Measurements from ENCODE around the gene C1orf21. TPM values are rescaled to one million over a fixed set of nuclear protein-coding genes. Genes with fewer than 3 reads are reported as not detected.

The C1orf21 gene
- total and polyA plus RNA-seq, 2 donors (not counting 1 experiment from before 2014, with no cell fraction given), result 53.0 to 95.4 TPM

GRCh38 chr1:184445997-184446396 is 59.2 kb downstream of the C1orf21 start:
- H3K9ac ChIP-seq (ENCODE audit: insufficient read depth, low read length), result no peak overlapping the region
- H3K4me3 ChIP-seq (replicated peaks in 1 of 4; ENCODE audit: control extremely low read depth in 1 of 4, insufficient read depth in 1 of 4, low read depth in 3 of 4, low read length in 4 of 4), result no peak overlapping the region
- no peak overlapping the region for H2AFZ ChIP-seq (ENCODE audit: low read length)
- H4K20me1 ChIP-seq (ENCODE audit: control insufficient read depth, extremely low read depth, insufficient read depth, low read length), result no peaks in the 10 kb centered on the region
- H3K4me1 ChIP-seq (ENCODE audit: control insufficient read depth, extremely low read depth, insufficient read depth, low read length), result no peaks in the 10 kb centered on the region
- no peaks in the 10 kb centered on the region for H3K36me3 ChIP-seq (ENCODE audit: control insufficient read depth, insufficient read depth, low read length)
- H3K4me2 ChIP-seq (ENCODE audit: extremely low read depth, insufficient read depth, low read length), result no peak overlapping the region
- TF ChIP-seq CTCF (conservative IDR thresholded peaks at IDR 0.05 in 1 of 2, IDR thresholded peaks at IDR 0.05 in 1 of 2; ENCODE audit: low read depth in 1 of 2, low read length in 2 of 2) (no peak), EZH2 (IDR thresholded peaks at IDR 0.05; ENCODE audit: low read length, missing control alignments) (no peak)
- no peaks in the 10 kb centered on the region for H3K9me3 ChIP-seq (ENCODE audit: control insufficient read depth, insufficient read depth, low read depth, low read length)
- H3K27ac ChIP-seq (ENCODE audit: insufficient read depth, low read length), result no peak overlapping the region
- DNase-seq (ENCODE audit: low read depth in 2 of 2), result no peak
- peaks cover 16% of the 10 kb centered on the region for H3K79me2 ChIP-seq (ENCODE audit: control insufficient read depth, insufficient read depth, low read length)
- no peaks in the 10 kb centered on the region for H3K27me3 ChIP-seq (ENCODE audit: control insufficient read depth, insufficient read depth, low read length)

- Histone ChIP-seq H3K4me1 (ENCODE audit: control insufficient read depth, extremely low read depth, insufficient read depth, low read length) (no peaks in the 10 kb centered on the region), H4K20me1 (ENCODE audit: control insufficient read depth, extremely low read depth, insufficient read depth, low read length) (no peaks in the 10 kb centered on the region), H3K9me3 (ENCODE audit: control insufficient read depth, insufficient read depth, low read depth, low read length) (no peaks in the 10 kb centered on the region), H3K4me3 (replicated peaks in 1 of 4; ENCODE audit: control extremely low read depth in 1 of 4, insufficient read depth in 1 of 4, low read depth in 3 of 4, low read length in 4 of 4) (no peak overlapping the region), H3K79me2 (ENCODE audit: control insufficient read depth, insufficient read depth, low read length) (peaks cover 16% of the 10 kb centered on the region), H3K27ac (ENCODE audit: insufficient read depth, low read length) (no peak overlapping the region), H3K4me2 (ENCODE audit: extremely low read depth, insufficient read depth, low read length) (no peak overlapping the region), H2AFZ (ENCODE audit: low read length) (no peak overlapping the region), H3K27me3 (ENCODE audit: control insufficient read depth, insufficient read depth, low read length) (no peaks in the 10 kb centered on the region), H3K36me3 (ENCODE audit: control insufficient read depth, insufficient read depth, low read length) (no peaks in the 10 kb centered on the region), H3K9ac (ENCODE audit: insufficient read depth, low read length) (no peak overlapping the region)
- no peak for DNase-seq (ENCODE audit: low read depth in 2 of 2)
- TF ChIP-seq EZH2 (IDR thresholded peaks at IDR 0.05; ENCODE audit: low read length, missing control alignments) (no peak), CTCF (conservative IDR thresholded peaks at IDR 0.05 in 1 of 2, IDR thresholded peaks at IDR 0.05 in 1 of 2; ENCODE audit: low read depth in 1 of 2, low read length in 2 of 2) (no peak)
Observed at GRCh38 chr1:184447651-184448185, 60.9 kb downstream of the C1orf21 start.

GRCh38 chr1:184449916-184450315 is 63.1 kb downstream of the C1orf21 start:
- peaks cover 12% of the 10 kb centered on the region for H3K79me2 ChIP-seq (ENCODE audit: control insufficient read depth, insufficient read depth, low read length)
- no peak overlapping the region for H3K27ac ChIP-seq (ENCODE audit: insufficient read depth, low read length)
- no peak for DNase-seq (ENCODE audit: low read depth in 2 of 2)
- no peaks in the 10 kb centered on the region for H3K27me3 ChIP-seq (ENCODE audit: control insufficient read depth, insufficient read depth, low read length)
- H3K4me2 ChIP-seq (ENCODE audit: extremely low read depth, insufficient read depth, low read length), result no peak overlapping the region
- H3K9me3 ChIP-seq (ENCODE audit: control insufficient read depth, insufficient read depth, low read depth, low read length), result no peaks in the 10 kb centered on the region
- H3K36me3 ChIP-seq (ENCODE audit: control insufficient read depth, insufficient read depth, low read length), result no peaks in the 10 kb centered on the region
- no peak overlapping the region for H2AFZ ChIP-seq (ENCODE audit: low read length)
- H3K9ac ChIP-seq (ENCODE audit: insufficient read depth, low read length), result no peak overlapping the region
- no peak overlapping the region for H3K4me3 ChIP-seq (replicated peaks in 1 of 4; ENCODE audit: control extremely low read depth in 1 of 4, insufficient read depth in 1 of 4, low read depth in 3 of 4, low read length in 4 of 4)
- peaks cover 1% of the 10 kb centered on the region for H3K4me1 ChIP-seq (ENCODE audit: control insufficient read depth, extremely low read depth, insufficient read depth, low read length)
- TF ChIP-seq CTCF (conservative IDR thresholded peaks at IDR 0.05 in 1 of 2, IDR thresholded peaks at IDR 0.05 in 1 of 2; ENCODE audit: low read depth in 1 of 2, low read length in 2 of 2), result no peak
- no peak for TF ChIP-seq EZH2 (IDR thresholded peaks at IDR 0.05; ENCODE audit: low read length, missing control alignments)
- H4K20me1 ChIP-seq (ENCODE audit: control insufficient read depth, extremely low read depth, insufficient read depth, low read length), result no peaks in the 10 kb centered on the region

Data from fibroblast of lung (primary cell).